ENCODE results near the gene LMF1.
"Not testable (repeated sequence)": the region's sequence is repeated elsewhere in the genome, so short reads cannot be mapped to it uniquely, and the experiment has no call there.

LMF1 gene

GRCh38 chr16:840561-841454, 130.0 kb downstream of the LMF1 start:
- DNase-seq, result no peak

GRCh38 chr16:839643-840408, 131.0 kb downstream of the LMF1 start:
- DNase-seq, result no peak

GRCh38 chr16:838741-839140, 132.0 kb downstream of the LMF1 start:
- DNase-seq, result no peak

- not testable (repeated sequence) for DNase-seq
Measured at GRCh38 chr16:836822-837221, 134.0 kb downstream of the LMF1 start.

- DNase-seq, result no peak
Measured at GRCh38 chr16:836221-836620, 134.6 kb downstream of the LMF1 start.

- no peak for DNase-seq
Measured at GRCh38 chr16:835373-835772, 135.4 kb downstream of the LMF1 start.

GRCh38 chr16:833411-833810, 137.4 kb downstream of the LMF1 start:
- no peak for DNase-seq

- DNase-seq, result no peak
Measured at GRCh38 chr16:832652-833336, 138.0 kb downstream of the LMF1 start.

- no peak for DNase-seq
Measured at GRCh38 chr16:831571-832413, 139.0 kb downstream of the LMF1 start.

- DNase-seq, result no peak
Measured at GRCh38 chr16:830871-831570, 139.8 kb downstream of the LMF1 start.

- DNase-seq, result no peak
Measured at GRCh38 chr16:830107-830870, 140.5 kb downstream of the LMF1 start.

- no peak for DNase-seq
Measured at GRCh38 chr16:828891-829290, 141.9 kb downstream of the LMF1 start.

GRCh38 chr16:827513-827912, 143.3 kb downstream of the LMF1 start:
- DNase-seq, result no peak

- DNase-seq, result peak; percentile 14
Measured at GRCh38 chr16:825341-826061, 145.3 kb downstream of the LMF1 start.

GRCh38 chr16:824601-825000, 146.2 kb downstream of the LMF1 start:
- no peak for DNase-seq

- DNase-seq, result no peak
Measured at GRCh38 chr16:824194-824593, 146.6 kb downstream of the LMF1 start.

- DNase-seq, result no peak
Measured at GRCh38 chr16:822909-823297, 147.9 kb downstream of the LMF1 start.

GRCh38 chr16:822174-822908, 148.4 kb downstream of the LMF1 start:
- DNase-seq, result no peak

GRCh38 chr16:821751-822150, 149.0 kb downstream of the LMF1 start:
- DNase-seq, result no peak

GRCh38 chr16:820748-821147, 150.0 kb downstream of the LMF1 start:
- no peak for DNase-seq
